HTR-8/SVneo (cell line): ENCODE measurements around the gene ACTRT3.
"Not testable (repeated sequence)": the region's sequence is repeated elsewhere in the genome, so short reads cannot be mapped to it uniquely, and the experiment has no call there.

ENCODE experiments used
- DNase-seq: peaks from one replicate; pipeline ENCODE4 v3.0.0; 2011; ENCODE audit warnings: low spot score, mixed read lengths; ENCODE audit not compliant: insufficient read length
- FAIRE-seq: peaks from 2 replicates; lab custom pipeline; 2011; peaks lifted over from hg19 to GRCh38; lab: Jason Lieb, UNC

Gene ACTRT3

DNA sequence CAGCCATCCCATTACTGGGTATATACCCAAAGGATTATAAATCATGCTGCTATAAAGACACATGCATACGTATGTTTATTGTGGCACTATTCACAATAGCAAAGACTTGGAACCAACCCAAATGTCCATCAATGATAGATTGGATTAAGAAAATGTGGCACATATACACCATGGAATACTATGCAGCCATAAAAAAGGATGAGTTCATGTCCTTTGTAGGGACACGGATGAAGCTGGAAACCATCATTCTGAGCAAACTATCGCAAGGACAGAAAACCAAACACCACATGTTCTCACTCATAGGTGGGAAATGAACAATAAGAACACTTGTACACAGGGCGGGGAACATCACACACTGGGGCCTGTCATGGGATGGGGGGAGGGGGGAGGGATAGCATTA is 50.9 kb downstream of the ACTRT3 start:
- not testable (repeated sequence) for FAIRE-seq, DNase-seq
